GM12875 (cell line): ENCODE measurements around the gene S100PBP.

Source experiments
- H3K4me3 ChIP-seq: one replicate; pipeline ENCODE4 v1.5.1; 2011; ENCODE audit warnings: low read depth, low read length, control low read depth
- CTCF ChIP-seq: IDR thresholded peaks from 2 replicates; pipeline ENCODE4 v1.5.1; 2011; ENCODE audit warnings: low read depth, mild to moderate bottlenecking, control low read depth, inconsistent platforms, low read length, moderate library complexity, borderline replicate concordance; ENCODE audit not compliant: insufficient read depth

Gene S100PBP

GRCh38 chr1:32772281-32773017 is 45.0 kb upstream of the S100PBP start:
- no peak overlapping the region for H3K4me3 ChIP-seq
- TF ChIP-seq CTCF = no peak

GRCh38 chr1:32773018-32773763 is 44.3 kb upstream of the S100PBP start:
- peak; percentile 94 for TF ChIP-seq CTCF
- H3K4me3 ChIP-seq = no peak overlapping the region

GRCh38 chr1:32773764-32774463 is 43.5 kb upstream of the S100PBP start:
- TF ChIP-seq CTCF = no peak
- no peak overlapping the region for H3K4me3 ChIP-seq

GRCh38 chr1:32774464-32774808 is 43.0 kb upstream of the S100PBP start:
- TF ChIP-seq CTCF = no peak
- H3K4me3 ChIP-seq = no peak overlapping the region

GRCh38 chr1:32774950-32775634 is 42.4 kb upstream of the S100PBP start:
- H3K4me3 ChIP-seq = no peak overlapping the region
- no peak for TF ChIP-seq CTCF

- no peak overlapping the region for H3K4me3 ChIP-seq
- TF ChIP-seq CTCF = no peak
These were observed 41.7 kb upstream of the S100PBP start for GRCh38 chr1:32775640-32776337.
